Mesodermal cell (in vitro differentiated cells): ENCODE data around the gene CERS6. TPM values are rescaled to one million over a fixed set of nuclear protein-coding genes. Genes with fewer than 3 reads are reported as not detected.
"Not testable (repeated sequence)": the region's sequence is repeated elsewhere in the genome, so short reads cannot be mapped to it uniquely, and the experiment has no call there.

Experiments
- H3K27ac ChIP-seq: 2 replicates; pipeline ENCODE4 v1.7.0; 2013; ENCODE audit warnings: mild to moderate bottlenecking, low read depth, low read length, moderate library complexity; ENCODE audit not compliant: severe bottlenecking
- H3K36me3 ChIP-seq: 2 replicates; pipeline ENCODE4 v1.7.1; 2013; ENCODE audit warnings: mild to moderate bottlenecking, low read length, moderate library complexity; ENCODE audit not compliant: control insufficient read depth, insufficient read depth
- H3K4me1 ChIP-seq: one replicate; pipeline ENCODE4 v1.7.1; 2013; ENCODE audit warnings: mild to moderate bottlenecking, low read length; ENCODE audit not compliant: insufficient read depth, control insufficient read depth, poor library complexity, severe bottlenecking
- H3K4me3 ChIP-seq: 2 replicates; pipeline ENCODE4 v1.7.0; 2013; ENCODE audit warnings: low read length, control low read depth, mild to moderate bottlenecking; ENCODE audit not compliant: insufficient read depth, poor library complexity, severe bottlenecking; ENCODE audit errors: extremely low read depth
- H3K9me3 ChIP-seq: 2 replicates; pipeline ENCODE4 v1.7.1; 2013; ENCODE audit warnings: mild to moderate bottlenecking, low read length, moderate library complexity; ENCODE audit not compliant: control insufficient read depth
- WGBS, 2 experiments: methylation state at CpG; one replicate each; pipeline ENCODE4 v1.1.5; 2013; ENCODE audit warnings: missing lambda C conversion rate in 2 of 2; ENCODE audit not compliant: insufficient coverage in 2 of 2; 5-methylcytosine and 5-hydroxymethylcytosine counted together
- polyA plus RNA-seq, 2 experiments: library from polyadenylated mRNA; stranded (reverse); fragments of 50-300 nt; gene quantifications; one replicate each; pipeline ENCODE4 v1.2.3, GENCODE V29; 2013

Gene CERS6
- polyA plus RNA-seq (2013, experiment 1 of 2): 23.7 TPM
- polyA plus RNA-seq (2013, experiment 2 of 2): 24.6 TPM

GRCh38 chr2:168455645-168456520, at the start of gene CERS6:
Gene CERS6 (plus strand): TSS chr2:168456272. CDS start chr2:168456449, 177 bp downstream.
- H3K4me3 ChIP-seq: peak within 1 kb of the TSS; percentile 77
- no peaks in the 10 kb centered on the region for H3K4me1 ChIP-seq
- H3K27ac ChIP-seq: peak within 1 kb of the TSS; percentile 70
- 1 to 4% methylated on average over 36 to 56 of the region's 72 CpGs for WGBS, 2 experiments
- H3K36me3 ChIP-seq: no peaks in the 10 kb centered on the region
- peaks cover 4% of the 10 kb centered on the region for H3K9me3 ChIP-seq

- not testable (repeated sequence) for H3K4me1 ChIP-seq, H3K9me3 ChIP-seq, H3K4me3 ChIP-seq, H3K27ac ChIP-seq, H3K36me3 ChIP-seq
- 78 to 85% methylated on average over 5 of the region's 5 CpGs for WGBS, 2 experiments
Measured at GRCh38 chr2:168412301-168412700, 43.8 kb upstream of the CERS6 start.

GRCh38 chr2:168413101-168413500, 43.0 kb upstream of the CERS6 start:
- 94 to 96% methylated on average over 3 of the region's 3 CpGs for WGBS, 2 experiments
- H3K9me3 ChIP-seq, H3K4me3 ChIP-seq, H3K27ac ChIP-seq, H3K36me3 ChIP-seq, H3K4me1 ChIP-seq: not testable (repeated sequence)

- Histone ChIP-seq H3K36me3 (no peaks in the 10 kb centered on the region), H3K27ac (no peak overlapping the region), H3K4me1 (no peaks in the 10 kb centered on the region), H3K4me3 (no peak overlapping the region), H3K9me3 (peaks cover 9% of the 10 kb centered on the region)
Measured at GRCh38 chr2:168416555-168416954, 39.5 kb upstream of the CERS6 start.

- H3K27ac ChIP-seq: no peak overlapping the region
Measured at GRCh38 chr2:168422584-168422983, 33.5 kb upstream of the CERS6 start.

GRCh38 chr2:168424112-168424951, 31.7 kb upstream of the CERS6 start:
- 17 to 40% methylated on average over 1 of the region's 2 CpGs for WGBS, 2 experiments
- H3K27ac ChIP-seq: no peak overlapping the region

More at GRCh38 chr2:168422584-168422983, 33.5 kb upstream of the CERS6 start:
- Histone ChIP-seq H3K9me3 (no peaks in the 10 kb centered on the region), H3K36me3 (no peaks in the 10 kb centered on the region), H3K4me1 (peaks cover 8% of the 10 kb centered on the region), H3K4me3 (no peak overlapping the region)

GRCh38 chr2:168424971-168425370, 31.1 kb upstream of the CERS6 start:
- 100% methylated on average over 1 of the region's 3 CpGs; no CpG with 5 or more reads in 1 of the 2 experiments for WGBS, 2 experiments
- H3K36me3 ChIP-seq: no peaks in the 10 kb centered on the region
- H3K9me3 ChIP-seq: no peaks in the 10 kb centered on the region
- H3K27ac ChIP-seq: no peak overlapping the region
- no peak overlapping the region for H3K4me3 ChIP-seq
- H3K4me1 ChIP-seq: peaks cover 8% of the 10 kb centered on the region

More at GRCh38 chr2:168424112-168424951, 31.7 kb upstream of the CERS6 start:
- Histone ChIP-seq H3K4me3 (no peak overlapping the region), H3K9me3 (no peaks in the 10 kb centered on the region), H3K4me1 (peaks cover 8% of the 10 kb centered on the region), H3K36me3 (no peaks in the 10 kb centered on the region)

- WGBS, 2 experiments: 88% methylated on average over 1 of the region's 2 CpGs
- Histone ChIP-seq H3K4me1 (peaks cover 8% of the 10 kb centered on the region), H3K27ac (no peak overlapping the region), H3K4me3 (no peak overlapping the region), H3K36me3 (no peaks in the 10 kb centered on the region), H3K9me3 (no peaks in the 10 kb centered on the region)
Measured at GRCh38 chr2:168426861-168427260, 29.2 kb upstream of the CERS6 start.

GRCh38 chr2:168427451-168427850, 28.6 kb upstream of the CERS6 start:
- whole genome bisulfite sequencing, 2 experiments: 20 to 22% methylated on average over 1 of the region's 3 CpGs
- Histone ChIP-seq H3K4me3 (no peak overlapping the region), H3K36me3 (no peaks in the 10 kb centered on the region), H3K27ac (peak overlapping the region; percentile 25), H3K4me1 (peaks cover 8% of the 10 kb centered on the region), H3K9me3 (no peaks in the 10 kb centered on the region)

- no peak overlapping the region for H3K27ac ChIP-seq
- no peaks in the 10 kb centered on the region for H3K36me3 ChIP-seq
- WGBS, 2 experiments: 94% methylated on average over 2 of the region's 3 CpGs; no CpG with 5 or more reads in 1 of the 2 experiments
- no peak overlapping the region for H3K4me3 ChIP-seq
- H3K9me3 ChIP-seq: no peaks in the 10 kb centered on the region
- peaks cover 8% of the 10 kb centered on the region for H3K4me1 ChIP-seq
Measured at GRCh38 chr2:168428431-168428830, 27.6 kb upstream of the CERS6 start.
